Stimulated activated naive CD8-positive, alpha-beta T cell treated with anti-CD3 and anti-CD28 coated beads, Interleukin-15, Interleukin-2, amounts not matched to agents 100 U/mL and 50 U/mL, for 24 hours (primary cell): Measurements from ENCODE around the gene MMP24.
A peak's percentile ranks its signal among the peaks of the same experiment; 100 is the strongest.
"Not testable (repeated sequence)": the region's sequence is repeated elsewhere in the genome, so short reads cannot be mapped to it uniquely, and the experiment has no call there.

Experiments used
- ATAC-seq: fragments of 150-1000 bp; cut with Tn5 transposase; one replicate; pipeline ENCODE4 v1.10.0; 2021
- DNase-seq: peaks from one replicate; pipeline ENCODE4 v3.0.0; 2021

MMP24 gene

DNA sequence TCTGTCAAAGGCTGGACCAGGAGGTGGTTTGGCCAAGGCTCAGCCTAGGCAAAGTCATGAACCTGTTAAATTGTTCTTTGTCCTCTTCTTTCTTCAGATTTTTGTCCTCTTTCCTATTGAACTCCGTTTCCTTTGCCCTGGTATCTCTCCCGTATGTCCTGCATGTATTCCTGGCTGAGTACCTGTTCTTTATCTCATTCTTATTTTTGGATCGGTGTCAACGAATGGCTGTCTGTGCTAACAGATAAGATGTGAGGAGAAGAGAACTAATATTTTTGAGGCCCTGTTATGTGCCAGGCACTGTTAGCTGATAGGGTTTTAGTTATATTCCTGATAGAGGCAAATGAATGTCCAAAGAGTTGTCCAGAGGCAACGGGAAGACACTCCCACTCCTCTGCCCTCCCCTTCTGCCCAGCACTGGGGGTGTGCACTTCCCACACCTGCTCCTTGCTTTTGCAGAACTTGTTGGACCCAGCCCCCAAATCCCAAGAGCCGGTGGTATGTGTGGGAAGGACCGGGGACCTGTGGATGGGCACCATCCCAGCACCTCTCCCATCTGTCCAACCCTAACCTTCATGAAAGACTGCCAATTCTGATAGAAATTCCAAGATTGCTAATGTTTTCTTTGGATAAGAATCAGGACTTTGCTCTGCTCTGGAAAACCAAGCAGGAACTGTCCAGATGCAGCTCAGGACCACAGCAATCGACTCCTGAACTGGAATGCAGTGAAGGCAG lies 30.9 kb downstream of the MMP24 start:
- DNase-seq: no peak

DNA sequence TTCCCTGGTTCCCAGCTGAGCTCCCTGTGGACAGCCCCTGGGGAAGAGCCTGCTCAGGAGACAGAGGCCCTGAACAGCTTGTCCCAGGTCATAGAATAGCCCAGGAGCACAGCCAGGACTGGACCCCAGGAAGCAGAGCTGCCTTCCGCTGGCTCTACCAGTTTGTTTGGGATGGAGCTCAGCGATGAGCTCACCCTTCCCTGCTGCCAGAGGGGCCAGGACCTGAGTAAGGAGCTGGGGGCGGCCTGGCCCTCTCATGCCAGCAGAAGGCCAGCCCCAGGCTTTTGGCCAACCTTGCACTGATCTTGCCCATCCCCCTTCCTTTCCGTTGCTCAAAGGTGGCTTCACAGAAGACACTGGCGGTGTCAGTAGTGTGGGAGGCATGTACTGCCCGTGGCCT lies 33.9 kb downstream of the MMP24 start:
- DNase-seq (no peak), ATAC-seq (peak; percentile 23)

More for the DNA sequence above, 30.9 kb downstream of the MMP24 start:
- ATAC-seq: no peak

DNA sequence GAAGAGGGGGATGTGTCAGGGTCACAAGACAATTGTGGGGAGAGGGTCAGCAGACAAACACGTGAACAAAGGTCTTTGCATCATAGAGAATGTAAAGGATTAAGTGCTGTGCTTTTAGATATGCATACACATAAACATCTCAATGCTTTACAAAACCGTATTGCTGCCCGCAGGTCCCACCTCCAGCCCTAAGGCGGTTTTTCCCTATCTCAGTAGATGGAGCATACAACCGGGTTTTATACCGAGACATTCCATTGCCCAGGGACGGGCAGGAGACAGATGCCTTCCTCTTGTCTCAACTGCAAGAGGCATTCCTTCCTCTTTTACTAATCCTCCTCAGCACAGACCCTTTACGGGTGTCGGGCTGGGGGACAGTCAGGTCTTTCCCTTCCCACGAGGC lies 35.8 kb downstream of the MMP24 start:
- not testable (repeated sequence) for DNase-seq, ATAC-seq

DNA sequence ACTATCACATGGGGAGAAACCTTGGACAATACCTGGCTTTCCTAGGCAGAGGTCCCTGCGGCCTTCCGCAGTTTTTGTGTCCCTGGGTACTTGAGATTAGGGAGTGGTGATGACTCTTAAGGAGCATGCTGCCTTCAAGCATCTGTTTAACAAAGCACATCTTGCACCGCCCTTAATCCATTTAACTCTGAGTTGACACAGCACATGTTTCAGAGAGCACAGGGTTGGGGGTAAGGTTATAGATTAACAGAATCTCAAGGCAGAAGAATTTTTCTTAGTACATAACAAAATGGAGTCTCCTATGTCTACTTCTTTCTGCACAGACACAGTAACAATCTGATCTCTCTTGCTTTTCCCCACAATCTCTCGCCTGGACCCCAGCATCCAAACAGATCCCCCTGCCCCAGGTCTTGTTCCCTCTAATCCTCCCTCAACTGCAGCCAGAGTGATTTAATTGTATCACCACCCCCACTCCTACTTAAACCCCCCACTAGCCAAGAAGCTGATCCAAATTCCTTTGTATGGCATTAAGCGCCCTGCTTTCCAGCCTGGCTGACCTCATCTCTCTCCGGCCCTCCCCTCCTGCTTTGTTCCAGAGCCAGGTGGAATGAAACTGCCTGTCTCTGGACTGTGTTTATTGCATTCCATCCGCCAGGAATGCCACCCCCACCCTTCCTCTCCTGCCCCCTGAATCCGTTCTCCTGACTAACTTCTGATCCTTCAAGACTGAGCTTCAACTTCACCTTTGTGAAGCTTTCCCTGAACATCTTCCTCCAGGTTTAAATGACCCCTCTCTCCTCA lies 36.4 kb downstream of the MMP24 start:
- ATAC-seq, DNase-seq: not testable (repeated sequence)

DNA sequence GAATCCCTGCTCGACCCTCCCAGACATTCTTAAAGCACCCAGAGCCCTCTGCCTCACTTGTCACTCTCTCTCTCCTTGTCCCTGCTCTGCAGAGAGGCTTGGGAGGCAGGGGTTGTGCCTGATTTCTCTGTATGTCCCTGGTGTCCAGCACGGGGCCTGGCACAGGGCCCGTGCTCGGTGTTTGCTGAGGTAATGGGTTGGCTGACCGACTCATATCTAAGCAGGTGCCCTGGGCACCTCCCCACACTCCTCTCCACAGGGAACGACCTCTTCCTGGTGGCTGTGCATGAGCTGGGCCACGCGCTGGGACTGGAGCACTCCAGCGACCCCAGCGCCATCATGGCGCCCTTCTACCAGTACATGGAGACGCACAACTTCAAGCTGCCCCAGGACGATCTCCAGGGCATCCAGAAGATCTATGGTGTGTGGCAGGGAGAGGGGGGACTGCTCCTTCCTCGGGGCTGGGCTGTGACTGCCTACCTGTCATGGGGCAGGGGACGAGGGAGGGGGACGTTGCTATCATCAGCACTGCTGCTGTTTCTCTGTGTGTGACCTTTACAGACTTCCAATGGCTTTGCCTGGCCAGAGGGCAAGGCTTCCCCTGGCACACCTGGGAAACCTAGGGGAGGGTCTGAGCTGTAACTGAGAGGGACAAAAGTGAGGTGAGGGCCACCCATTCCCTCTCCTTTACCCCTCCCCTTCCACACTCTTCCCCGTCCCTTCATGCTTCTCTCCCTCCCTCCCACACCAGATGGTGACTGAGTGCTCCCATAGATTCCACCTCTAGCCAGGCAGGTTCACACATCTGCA lies 37.2 kb downstream of the MMP24 start:
- ATAC-seq (no peak), DNase-seq (no peak)

DNA sequence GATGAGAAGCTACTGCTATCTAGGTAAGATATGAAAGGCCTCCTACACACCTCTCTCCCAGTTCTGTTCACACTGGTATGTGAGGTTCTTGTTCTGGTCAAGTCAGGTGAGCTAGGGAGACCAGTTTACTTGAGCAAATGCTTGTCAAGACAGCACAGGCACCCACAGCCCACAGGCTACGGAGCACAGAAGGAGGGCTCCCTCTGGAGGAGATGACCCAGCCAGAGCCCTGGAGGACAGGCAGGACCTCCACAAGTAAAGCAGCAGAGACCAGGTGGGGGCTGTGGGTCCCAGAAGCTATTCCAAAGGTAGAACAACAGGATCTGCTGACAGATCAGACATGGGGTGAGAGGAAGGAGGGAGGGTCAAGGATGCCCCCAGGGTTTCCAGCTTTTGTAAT lies 38.3 kb downstream of the MMP24 start:
- ATAC-seq: no peak
- no peak for DNase-seq

DNA sequence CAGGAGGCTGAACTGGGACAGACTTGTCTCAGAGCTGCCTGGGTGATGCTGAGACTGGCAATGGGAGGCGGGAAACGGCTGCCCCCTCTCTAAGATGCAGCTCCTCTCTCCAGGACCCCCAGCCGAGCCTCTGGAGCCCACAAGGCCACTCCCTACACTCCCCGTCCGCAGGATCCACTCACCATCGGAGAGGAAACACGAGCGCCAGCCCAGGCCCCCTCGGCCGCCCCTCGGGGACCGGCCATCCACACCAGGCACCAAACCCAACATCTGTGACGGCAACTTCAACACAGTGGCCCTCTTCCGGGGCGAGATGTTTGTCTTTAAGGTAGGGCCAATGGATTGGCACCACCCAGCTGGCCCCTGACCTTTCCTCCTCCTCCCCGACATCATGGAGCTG lies 40.6 kb downstream of the MMP24 start:
- no peak for DNase-seq
- no peak for ATAC-seq

DNA sequence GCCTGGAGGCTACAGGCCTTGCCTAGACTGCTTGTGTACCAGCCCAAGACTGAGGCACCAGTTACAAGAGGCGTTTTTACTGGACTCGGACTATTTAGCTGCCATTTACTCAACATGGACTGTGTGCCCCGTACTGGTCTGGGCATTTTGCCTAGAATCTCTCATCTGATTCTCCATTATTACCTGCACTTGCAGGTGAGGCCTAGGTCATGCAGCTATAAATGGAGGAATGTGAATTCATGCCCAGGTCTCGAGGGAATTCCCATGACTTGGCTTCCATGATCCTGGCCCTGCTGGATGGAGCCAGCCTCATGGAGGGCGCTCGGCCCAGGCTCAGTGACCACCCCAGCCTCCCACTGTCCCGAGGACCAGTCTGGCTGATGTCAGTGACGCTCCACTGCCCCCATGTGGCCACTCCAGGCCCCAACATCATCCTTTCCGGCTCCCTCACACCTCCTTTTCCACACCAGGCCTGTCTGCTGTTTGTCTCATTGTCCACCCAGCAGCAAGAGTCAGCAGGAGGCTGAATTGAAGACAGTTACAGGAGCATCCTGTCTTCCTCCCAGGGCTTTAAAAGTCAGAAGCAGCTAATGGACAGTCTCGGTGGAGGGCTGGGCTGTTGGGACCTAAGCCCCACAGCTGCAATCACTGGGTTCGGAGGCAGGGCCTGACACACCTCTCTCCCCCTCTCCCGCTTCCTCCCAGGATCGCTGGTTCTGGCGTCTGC lies 42.7 kb downstream of the MMP24 start:
- peak; percentile 70 for DNase-seq
- peak; percentile 48 for ATAC-seq

DNA sequence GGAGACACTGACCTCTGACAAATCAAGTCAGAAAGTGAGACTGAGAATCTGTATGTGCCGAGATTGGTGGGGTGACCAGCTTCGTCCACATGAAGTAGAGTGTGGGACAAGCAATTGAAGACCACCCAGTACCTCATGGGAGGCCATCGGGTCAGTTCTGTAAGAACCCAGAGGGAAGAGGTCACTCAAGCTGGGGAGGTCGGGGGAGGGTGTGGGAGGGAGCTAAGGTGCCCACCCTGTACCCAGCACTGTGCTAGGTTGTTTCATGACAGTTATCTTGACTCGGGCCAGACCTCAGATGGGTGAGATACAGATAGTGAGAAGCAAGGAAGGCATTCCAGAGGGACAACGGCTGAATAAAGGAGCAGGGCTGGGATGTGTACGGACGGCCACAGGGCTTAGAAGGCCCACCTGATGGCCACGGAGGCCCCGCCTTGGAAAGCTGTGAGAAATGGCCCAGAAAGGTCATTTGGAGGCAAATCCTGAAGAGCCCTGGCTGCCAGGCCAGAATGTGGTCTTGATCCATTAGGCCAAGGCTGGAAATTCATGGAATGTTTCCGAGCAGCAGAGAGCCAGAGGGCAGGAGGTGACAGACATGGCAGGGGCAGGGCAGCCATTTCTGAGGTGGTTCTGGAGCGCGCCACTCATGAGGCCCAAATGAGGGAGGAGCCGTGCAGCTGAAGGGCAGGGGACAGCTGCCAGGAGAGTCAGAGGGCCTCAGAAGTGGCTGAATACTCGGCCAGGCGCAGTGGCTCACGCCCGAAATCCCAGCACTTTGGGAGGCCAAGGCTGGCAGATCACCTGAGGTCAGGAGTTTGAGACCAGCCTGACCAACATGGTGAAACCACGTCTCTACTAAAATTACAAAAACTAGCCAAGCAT lies 43.8 kb downstream of the MMP24 start:
- ATAC-seq (no peak), DNase-seq (no peak)

DNA sequence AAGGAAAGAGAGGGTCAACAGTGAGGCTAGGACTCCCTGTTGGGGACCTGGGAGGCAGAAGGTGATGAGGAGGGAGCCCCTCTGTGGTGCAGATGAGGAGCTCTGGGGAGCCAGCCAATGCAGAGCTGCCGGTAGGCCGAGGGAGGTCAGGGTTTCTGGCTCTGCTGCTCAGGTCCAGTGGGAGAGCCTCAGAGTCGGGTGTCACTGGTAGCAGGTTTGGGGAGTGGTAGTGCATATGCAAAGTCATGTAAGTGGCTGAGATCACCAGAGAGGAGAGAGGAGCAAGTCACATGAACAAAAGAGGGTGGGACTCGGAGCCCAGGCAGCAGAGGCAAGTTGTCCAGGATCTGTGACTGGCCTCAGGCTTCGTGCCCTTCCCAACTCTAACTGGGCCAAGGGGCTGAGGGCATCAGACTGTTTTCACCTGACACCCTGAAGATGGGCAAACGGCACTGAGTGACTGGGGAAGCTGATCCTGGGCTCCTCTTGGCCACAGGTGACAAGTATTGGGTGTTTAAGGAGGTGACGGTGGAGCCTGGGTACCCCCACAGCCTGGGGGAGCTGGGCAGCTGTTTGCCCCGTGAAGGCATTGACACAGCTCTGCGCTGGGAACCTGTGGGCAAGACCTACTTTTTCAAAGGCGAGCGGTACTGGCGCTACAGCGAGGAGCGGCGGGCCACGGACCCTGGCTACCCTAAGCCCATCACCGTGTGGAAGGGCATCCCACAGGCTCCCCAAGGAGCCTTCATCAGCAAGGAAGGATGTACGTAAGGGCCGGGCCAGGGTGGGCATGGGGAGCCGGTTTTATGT lies 44.8 kb downstream of the MMP24 start:
- ATAC-seq (no peak), DNase-seq (no peak)

DNA sequence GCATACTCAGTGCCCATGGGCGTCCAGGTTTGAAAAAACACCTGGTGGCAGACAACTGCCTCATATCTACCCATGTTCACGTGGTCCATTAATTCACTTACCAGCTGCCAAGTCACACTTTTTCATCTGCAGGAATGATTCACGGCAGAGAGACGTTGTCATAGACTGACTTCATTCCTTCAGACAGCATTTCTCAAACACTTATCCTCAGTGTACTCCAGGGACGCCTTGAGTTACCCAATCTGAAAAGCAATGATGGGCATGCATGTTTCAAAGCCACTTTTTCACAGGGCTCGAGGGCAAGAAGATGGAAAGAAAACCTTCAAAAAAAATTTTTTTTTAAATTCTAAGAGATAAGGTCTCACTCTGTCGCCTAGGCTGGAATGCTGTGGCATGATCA lies 45.4 kb downstream of the MMP24 start:
- ATAC-seq (no peak), DNase-seq (no peak)

DNA sequence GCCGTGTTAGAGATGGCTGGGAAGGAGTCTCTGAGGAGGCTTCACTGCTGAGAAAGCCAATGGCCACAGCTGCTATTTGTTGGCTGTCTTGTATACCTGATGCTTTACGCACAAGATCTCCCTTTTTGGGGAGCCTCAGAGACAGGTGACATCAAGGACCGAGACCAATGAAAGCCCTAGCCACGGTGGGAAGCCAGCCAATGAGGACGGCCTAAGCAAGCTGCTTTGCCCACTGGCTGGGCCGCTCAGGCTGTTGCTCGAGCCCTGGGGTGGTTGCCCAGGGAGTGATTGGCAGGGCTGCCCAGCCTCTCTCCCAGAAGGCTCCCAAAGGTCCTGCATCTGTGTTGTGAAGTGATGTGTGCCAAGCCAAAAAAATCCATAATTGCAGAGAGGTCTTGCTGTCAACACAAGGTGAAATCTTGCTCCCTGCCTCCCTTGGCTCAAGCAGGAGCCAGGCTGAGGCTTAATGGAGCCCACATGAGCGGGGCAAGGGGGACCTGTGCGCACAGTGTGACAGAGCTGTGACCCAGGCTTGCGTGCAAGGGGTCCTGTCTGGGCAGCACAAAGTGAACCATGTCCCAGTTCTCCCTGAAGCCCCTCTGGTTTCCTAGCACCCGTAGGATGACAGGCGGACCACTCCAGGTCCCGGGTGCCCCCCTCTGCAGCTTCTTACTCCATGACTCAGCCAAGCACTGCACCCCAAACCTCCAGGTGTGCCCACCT lies 47.1 kb downstream of the MMP24 start:
- no peak for ATAC-seq
- no peak for DNase-seq

DNA sequence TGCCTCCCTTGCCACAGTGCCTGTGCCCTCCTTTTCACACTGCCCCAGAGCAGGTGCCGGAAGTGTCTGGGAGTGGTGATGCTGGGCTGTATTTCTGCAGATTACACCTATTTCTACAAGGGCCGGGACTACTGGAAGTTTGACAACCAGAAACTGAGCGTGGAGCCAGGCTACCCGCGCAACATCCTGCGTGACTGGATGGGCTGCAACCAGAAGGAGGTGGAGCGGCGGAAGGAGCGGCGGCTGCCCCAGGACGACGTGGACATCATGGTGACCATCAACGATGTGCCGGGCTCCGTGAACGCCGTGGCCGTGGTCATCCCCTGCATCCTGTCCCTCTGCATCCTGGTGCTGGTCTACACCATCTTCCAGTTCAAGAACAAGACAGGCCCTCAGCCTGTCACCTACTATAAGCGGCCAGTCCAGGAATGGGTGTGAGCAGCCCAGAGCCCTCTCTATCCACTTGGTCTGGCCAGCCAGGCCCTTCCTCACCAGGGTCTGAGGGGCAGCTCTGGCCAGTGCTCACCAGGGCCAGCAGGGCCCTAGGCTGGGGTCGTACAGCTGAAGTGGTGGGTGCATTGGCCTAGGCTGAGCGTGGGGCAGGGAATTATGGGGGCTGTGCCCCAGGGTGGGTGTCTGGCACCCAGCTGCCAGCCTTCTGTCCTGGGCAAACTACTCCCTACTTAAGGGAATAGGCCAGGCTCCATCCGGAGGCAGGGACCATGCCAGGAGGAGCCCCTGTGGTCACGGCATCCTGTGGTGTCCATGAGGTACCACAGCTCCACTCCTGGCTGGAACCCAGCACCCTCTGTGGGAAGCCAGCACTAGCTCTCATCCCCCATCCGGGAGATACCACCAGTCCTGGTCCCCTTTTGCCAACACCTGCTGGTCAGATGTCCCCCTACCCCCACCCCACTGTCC lies 47.9 kb downstream of the MMP24 start:
- ATAC-seq: no peak
- no peak for DNase-seq

DNA sequence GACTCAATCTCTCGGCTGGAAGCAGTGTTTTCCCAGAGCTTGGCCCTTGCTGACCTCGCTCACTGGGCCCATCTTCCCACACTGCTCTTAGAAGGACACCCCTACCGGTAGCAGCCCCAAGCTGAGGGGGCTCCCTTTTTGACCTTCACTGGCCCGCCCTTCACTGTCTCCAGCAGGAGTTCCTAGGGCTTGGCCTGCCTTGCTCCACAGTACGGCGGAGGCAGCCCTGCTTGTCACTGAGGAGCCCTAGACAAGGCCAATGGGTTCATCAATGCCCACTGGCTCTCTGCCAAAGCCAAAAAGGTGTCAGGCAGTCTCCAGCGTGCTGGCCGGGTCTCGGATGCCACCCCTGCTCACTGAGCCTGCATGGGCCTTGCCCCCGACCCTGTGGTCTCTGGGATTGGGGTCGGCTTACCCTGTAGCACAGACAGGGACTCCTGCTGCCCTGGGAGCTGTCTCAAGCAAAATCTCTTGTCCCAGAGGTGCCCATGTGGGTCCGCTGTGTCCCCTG lies 49.3 kb downstream of the MMP24 start:
- no peak for DNase-seq
- no peak for ATAC-seq

DNA sequence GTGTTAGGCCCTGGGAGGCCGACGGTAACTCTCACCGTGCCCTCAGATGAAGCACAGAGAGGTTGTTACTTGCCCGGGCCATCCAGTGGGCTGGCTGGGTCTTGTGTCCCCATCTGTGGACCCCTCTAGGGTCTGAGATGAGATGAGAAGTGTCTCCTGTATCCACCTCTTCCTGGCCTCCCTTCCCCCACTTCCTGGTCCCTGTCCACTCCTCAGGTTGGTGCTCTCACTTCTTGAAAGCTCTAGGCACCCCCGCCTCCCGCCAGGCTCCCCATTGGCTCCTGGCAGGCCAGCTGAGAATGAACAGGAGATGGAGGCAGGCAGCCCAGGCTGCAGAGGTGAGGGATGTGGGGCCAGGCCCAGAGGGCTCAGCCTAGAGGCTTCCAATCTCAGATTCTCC lies 49.9 kb downstream of the MMP24 start:
- no peak for ATAC-seq
- DNase-seq: no peak

DNA sequence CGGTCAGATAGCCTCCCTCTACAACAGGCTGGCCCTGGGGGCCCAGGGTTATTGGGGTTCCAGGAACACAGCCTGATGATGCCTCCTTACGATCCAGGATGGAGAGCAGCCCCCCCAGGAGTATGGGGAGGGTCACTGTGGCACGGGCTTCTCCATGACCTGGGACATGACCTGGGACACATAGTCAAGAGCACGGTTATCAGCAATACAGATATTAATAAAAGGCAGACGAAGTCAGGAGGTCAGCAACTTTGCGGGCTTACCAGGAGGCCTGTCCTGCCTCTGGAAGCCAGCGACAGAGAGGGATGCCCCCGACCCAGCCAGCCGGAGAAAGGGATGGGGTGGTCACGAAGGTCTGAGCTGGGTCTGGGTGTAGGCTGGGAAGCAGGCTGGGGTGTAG lies 50.6 kb downstream of the MMP24 start:
- no peak for ATAC-seq
- no peak for DNase-seq

DNA sequence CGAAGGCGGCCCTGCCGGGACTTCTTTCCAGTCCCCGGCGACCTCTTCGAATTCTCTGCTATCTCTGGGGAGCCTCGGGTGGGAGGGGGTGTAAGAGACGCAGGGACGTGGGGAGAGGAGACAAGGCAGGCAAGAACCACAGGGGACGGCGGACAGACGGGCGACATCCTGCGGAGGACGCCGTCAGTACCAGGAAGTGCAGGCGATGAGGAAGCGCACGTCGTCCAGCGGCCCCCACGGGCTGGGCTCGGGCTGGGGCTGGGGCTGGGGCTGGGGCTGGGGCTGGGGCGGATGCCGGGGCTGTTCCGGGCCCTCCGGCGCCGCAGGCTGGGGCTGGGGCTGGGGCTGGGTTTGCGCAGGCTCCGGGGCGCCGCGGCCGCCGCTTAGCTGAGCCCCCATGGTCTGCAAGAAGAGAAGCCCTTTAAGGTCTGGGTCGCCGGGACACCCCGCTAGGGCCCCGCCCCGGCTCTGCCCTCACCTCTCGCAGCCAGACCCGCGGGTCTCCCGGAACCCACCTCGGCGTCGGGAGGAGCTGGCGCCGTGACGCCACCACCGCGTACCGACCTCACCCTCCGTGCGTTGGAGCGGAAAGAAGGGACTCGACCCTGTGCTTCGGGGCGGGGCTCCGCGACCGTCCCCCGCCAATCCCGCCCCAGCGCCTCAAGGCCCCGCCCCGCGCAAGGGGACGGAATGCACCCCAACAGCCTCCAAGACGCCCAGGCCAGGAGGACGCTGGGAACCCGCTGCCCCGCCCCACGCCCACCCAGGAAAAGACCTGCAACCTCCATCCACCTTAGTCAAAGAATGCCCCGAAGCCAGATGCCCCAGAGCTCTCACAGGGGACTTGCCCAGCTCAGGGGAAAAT lies 51.3 kb downstream of the MMP24 start, which contains the start of gene MMP24OS:
Gene MMP24OS (minus strand): TSS at position 592 of the 865 bp plus-strand sequence. CDS start 193 bp downstream, at position 399.
- ATAC-seq: peak; percentile 96
- peak; percentile 94 for DNase-seq
